ENCODE results near the gene AGA. TPM values are rescaled to one million over a fixed set of nuclear protein-coding genes. Genes with fewer than 3 reads are reported as not detected.

AGA gene
- total and polyA plus RNA-seq, 8 donors, result 5.5 to 16.7 (median 13.4) TPM

GRCh38 chr4:177487977-177488376 lies 45.7 kb upstream of the AGA start:
- no peak overlapping the region for H3K27ac ChIP-seq
- H3K36me3 ChIP-seq, result no peaks in the 10 kb centered on the region
- ATAC-seq (no peak), FAIRE-seq (no peak), DNase-seq (no peak)
- H3K27me3 ChIP-seq, result no peaks in the 10 kb centered on the region
- WGBS, 2 donors, result 82 to 88% methylated on average over 1 of the region's 1 CpG
- H3K4me3 ChIP-seq, result no peak overlapping the region
- H3K4me1 ChIP-seq, result no peaks in the 10 kb centered on the region
- intact Hi-C loops (cut with DNase I), result no loop called here
- TF ChIP-seq CTCF (IDR thresholded peaks at IDR 0.05), result no peak
- H3K9me3 ChIP-seq, result no peaks in the 10 kb centered on the region

GRCh38 chr4:177485528-177485927 lies 43.3 kb upstream of the AGA start:
- DNase-seq (no peak), FAIRE-seq (no peak), ATAC-seq (no peak)
- Histone ChIP-seq H3K4me1 (no peaks in the 10 kb centered on the region), H3K27me3 (no peaks in the 10 kb centered on the region), H3K36me3 (no peaks in the 10 kb centered on the region), H3K27ac (no peak overlapping the region), H3K4me3 (no peak overlapping the region), H3K9me3 (no peaks in the 10 kb centered on the region)
- 88 to 90% methylated on average over 1 of the region's 1 CpG for WGBS, 2 donors
- TF ChIP-seq CTCF (IDR thresholded peaks at IDR 0.05), result no peak
- intact Hi-C loops (cut with DNase I), result no loop called here

- Histone ChIP-seq H3K36me3 (no peaks in the 10 kb centered on the region), H3K9me3 (no peaks in the 10 kb centered on the region), H3K4me3 (no peak overlapping the region), H3K27me3 (no peaks in the 10 kb centered on the region), H3K4me1 (no peaks in the 10 kb centered on the region), H3K27ac (no peak overlapping the region)
- 22 to 36% methylated on average over 1 of the region's 1 CpG for WGBS, 2 donors
- DNase-seq, result no peak
- ATAC-seq, result peak in 2 of 4 donors; percentile 36 to 42
- FAIRE-seq, result no peak
- TF ChIP-seq CTCF (IDR thresholded peaks at IDR 0.05), result no peak
- intact Hi-C loops (cut with DNase I), result no loop called here
These were observed 42.4 kb upstream of the AGA start for GRCh38 chr4:177484613-177485021.

- ATAC-seq (no peak), FAIRE-seq (no peak), DNase-seq (no peak)
- no peaks in the 10 kb centered on the region for H3K36me3 ChIP-seq
- no peaks in the 10 kb centered on the region for H3K9me3 ChIP-seq
- H3K27me3 ChIP-seq, result no peaks in the 10 kb centered on the region
- H3K4me1 ChIP-seq, result peaks cover 0 to 3% (median 0%) of the 10 kb centered on the region in 3 donors
- no peak overlapping the region for H3K27ac ChIP-seq
- intact Hi-C loops (cut with DNase I), result no loop called here
- TF ChIP-seq CTCF (IDR thresholded peaks at IDR 0.05), result no peak
- 82 to 86% methylated on average over 3 of the region's 3 CpGs for WGBS, 2 donors
- H3K4me3 ChIP-seq, result no peak overlapping the region
These were observed 41.5 kb upstream of the AGA start for GRCh38 chr4:177483760-177484159.

- ATAC-seq (no peak), FAIRE-seq (no peak), DNase-seq (no peak)
- Histone ChIP-seq H3K27ac (no peak overlapping the region), H3K9me3 (no peaks in the 10 kb centered on the region), H3K27me3 (no peaks in the 10 kb centered on the region), H3K4me3 (no peak overlapping the region), H3K4me1 (peaks cover 0 to 3% (median 0%) of the 10 kb centered on the region in 3 donors), H3K36me3 (no peaks in the 10 kb centered on the region)
- 55 to 73% methylated on average over 1 of the region's 1 CpG for WGBS, 2 donors
- no peak for TF ChIP-seq CTCF (IDR thresholded peaks at IDR 0.05)
- intact Hi-C loops (cut with DNase I), result no loop called here
These were observed 41.0 kb upstream of the AGA start for GRCh38 chr4:177483271-177483670.
